SK-N-SH treated with all-trans-retinoic acid at 6 μM for 48 hours (cell line): ENCODE measurements around the gene NRXN3.

ENCODE experiments used
- ARNTL ChIP-seq: fragments of 450-650 bp; formaldehyde crosslinking; IDR thresholded peaks from 2 replicates; pipeline ENCODE4 v1.5.0; 2020; ENCODE audit warnings: low read depth, mild to moderate bottlenecking, moderate library complexity, borderline replicate concordance
- CREB5 ChIP-seq: fragments of 250-450 bp; sonication (Bioruptor Pico); IDR thresholded peaks from 2 replicates; pipeline ENCODE4 v1.5.1; 2020; ENCODE audit warnings: low read depth, mild to moderate bottlenecking, moderate library complexity
- GLIS3 ChIP-seq: fragments of 250-450 bp; sonication (Bioruptor Pico); IDR thresholded peaks from 2 replicates; pipeline ENCODE4 v1.5.0; 2020; ENCODE audit warnings: mild to moderate bottlenecking, moderate library complexity
- ISL1 ChIP-seq: fragments of 250-450 bp; sonication (Bioruptor Pico); IDR thresholded peaks from 2 replicates; pipeline ENCODE4 v2.1.2; 2022; ENCODE audit warnings: mild to moderate bottlenecking, moderate library complexity
- TOX ChIP-seq: fragments of 250-450 bp; sonication (Bioruptor Pico); IDR thresholded peaks from 2 replicates; pipeline ENCODE4 v1.8.0; 2021; ENCODE audit warnings: mild to moderate bottlenecking, moderate library complexity, borderline replicate concordance
- TSHZ2 ChIP-seq: fragments of 250-450 bp; sonication (Bioruptor Pico); IDR thresholded peaks from 2 replicates; pipeline ENCODE4 v1.5.0; 2020; ENCODE audit warnings: mild to moderate bottlenecking, moderate library complexity
- ZFP3 ChIP-seq: fragments of 250-450 bp; sonication (Bioruptor Pico); IDR thresholded peaks from 2 replicates; pipeline ENCODE4 v1.5.0; 2020; ENCODE audit warnings: mild to moderate bottlenecking, moderate library complexity
- ZFP30 ChIP-seq: fragments of 450-650 bp; formaldehyde crosslinking; IDR thresholded peaks from 2 replicates; pipeline ENCODE4 v1.5.0; 2022; ENCODE audit warnings: mild to moderate bottlenecking, moderate library complexity
- ZNF565 ChIP-seq: fragments of 450-650 bp; formaldehyde crosslinking; conservative IDR thresholded peaks from 2 replicates; pipeline ENCODE4 v1.5.0; 2020; ENCODE audit warnings: low read depth, mild to moderate bottlenecking, moderate library complexity

- TF ChIP-seq CREB5 (CRISPR knock-in tag): no peak
- no peak for TF ChIP-seq ZFP30
- TF ChIP-seq ZNF565 (CRISPR knock-in tag): no peak
- TF ChIP-seq ARNTL (CRISPR knock-in tag): no peak
- TF ChIP-seq ISL1 (CRISPR knock-in tag): no peak
- TF ChIP-seq GLIS3: no peak
- TF ChIP-seq TSHZ2 (CRISPR knock-in tag): no peak
- TF ChIP-seq TOX (CRISPR knock-in tag): no peak
- TF ChIP-seq ZFP3 (CRISPR knock-in tag): no peak
Observed at GRCh38 chr14:78875049-78875448, 704.9 kb downstream of the NRXN3 start.
